Gastroesophageal sphincter (tissue), 3 donors: ENCODE measurements around the gene NLE1.

Source experiments
- POLR2A ChIP-seq, 2 donors: fragments of 450-650 bp; IDR thresholded peaks; one replicate each; pipeline ENCODE4 v1.6.1; 2017; ENCODE audit warnings: antibody characterized with exemption in 2 of 2, mild to moderate bottlenecking in 2 of 2, moderate library complexity in 1 of 2
- POLR2AphosphoS5 ChIP-seq: sonication (generic); formaldehyde crosslinking; IDR thresholded peaks from one replicate; pipeline ENCODE4 v1.6.1; 2017; ENCODE audit warnings: antibody characterized with exemption
- TF ChIP-seq, protein P1 (sequence below), 4 experiments: fragments of 200-600 bp in 2 of 4; fragments of 450-650 bp in 2 of 4; sonication (generic) in 1 of 4; IDR thresholded peaks; one replicate each; pipeline ENCODE4 v1.5.1; 2017 to 2019; ENCODE audit warnings: antibody characterized with exemption in 4 of 4, mild to moderate bottlenecking in 2 of 4, moderate library complexity in 2 of 4

DNA sequence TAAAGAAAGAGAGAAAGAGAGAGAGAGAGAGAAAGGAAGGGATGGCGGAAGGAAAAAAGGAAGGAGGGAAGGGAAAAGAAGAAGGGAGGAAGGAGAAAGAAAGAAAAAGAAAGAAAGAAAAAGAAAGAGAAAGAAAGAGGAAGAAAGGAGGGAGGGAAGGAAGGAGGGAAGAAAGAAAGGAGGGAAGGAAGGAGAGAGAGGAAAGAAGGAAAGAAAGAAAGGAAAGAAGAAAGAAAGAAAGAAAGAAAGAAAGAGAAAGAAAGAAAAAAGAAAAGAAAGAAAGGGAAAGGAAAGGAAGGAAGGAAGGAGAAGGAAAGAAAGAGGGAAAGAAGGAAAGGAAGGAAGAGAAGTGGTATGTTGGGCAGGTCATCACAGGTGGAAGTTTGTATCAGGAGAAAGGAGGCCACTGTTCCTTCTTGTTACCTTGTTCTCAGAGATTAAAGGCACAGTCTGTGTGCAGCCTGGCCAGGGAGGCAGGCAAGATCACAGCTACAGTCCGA lies 32.8 kb upstream of the NLE1 start:
- TF ChIP-seq, protein P1, sequence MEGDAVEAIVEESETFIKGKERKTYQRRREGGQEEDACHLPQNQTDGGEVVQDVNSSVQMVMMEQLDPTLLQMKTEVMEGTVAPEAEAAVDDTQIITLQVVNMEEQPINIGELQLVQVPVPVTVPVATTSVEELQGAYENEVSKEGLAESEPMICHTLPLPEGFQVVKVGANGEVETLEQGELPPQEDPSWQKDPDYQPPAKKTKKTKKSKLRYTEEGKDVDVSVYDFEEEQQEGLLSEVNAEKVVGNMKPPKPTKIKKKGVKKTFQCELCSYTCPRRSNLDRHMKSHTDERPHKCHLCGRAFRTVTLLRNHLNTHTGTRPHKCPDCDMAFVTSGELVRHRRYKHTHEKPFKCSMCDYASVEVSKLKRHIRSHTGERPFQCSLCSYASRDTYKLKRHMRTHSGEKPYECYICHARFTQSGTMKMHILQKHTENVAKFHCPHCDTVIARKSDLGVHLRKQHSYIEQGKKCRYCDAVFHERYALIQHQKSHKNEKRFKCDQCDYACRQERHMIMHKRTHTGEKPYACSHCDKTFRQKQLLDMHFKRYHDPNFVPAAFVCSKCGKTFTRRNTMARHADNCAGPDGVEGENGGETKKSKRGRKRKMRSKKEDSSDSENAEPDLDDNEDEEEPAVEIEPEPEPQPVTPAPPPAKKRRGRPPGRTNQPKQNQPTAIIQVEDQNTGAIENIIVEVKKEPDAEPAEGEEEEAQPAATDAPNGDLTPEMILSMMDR (IDR thresholded peaks at IDR 0.05): no peak
- no peak for TF ChIP-seq POLR2A (IDR thresholded peaks at IDR 0.05)
- no peak for TF ChIP-seq POLR2AphosphoS5
